Fibroblast of skin of scalp (primary cell): Measurements from ENCODE around the gene METAP1.
"Not testable (repeated sequence)": the region's sequence is repeated elsewhere in the genome, so short reads cannot be mapped to it uniquely, and the experiment has no call there.

Experiments used
- DNase-seq: peaks from one replicate; pipeline ENCODE4 v3.0.0-alpha.2; 2013

METAP1 gene

GRCh38 chr4:98997166-98997565 lies 1.6 kb downstream of the METAP1 start:
- no peak for DNase-seq

- DNase-seq, result no peak
These were observed 3.0 kb downstream of the METAP1 start for GRCh38 chr4:98998551-98998950.

- DNase-seq, result no peak
These were observed 6.8 kb downstream of the METAP1 start for GRCh38 chr4:99002279-99002678.

- DNase-seq, result no peak
These were observed 12.5 kb downstream of the METAP1 start for GRCh38 chr4:99008051-99008450.

- DNase-seq, result no peak
These were observed 16.4 kb downstream of the METAP1 start for GRCh38 chr4:99011910-99012309.

GRCh38 chr4:99013402-99013843 lies 17.9 kb downstream of the METAP1 start:
- peak; percentile 64 for DNase-seq

GRCh38 chr4:99013884-99014523 lies 18.5 kb downstream of the METAP1 start:
- no peak for DNase-seq

GRCh38 chr4:99021386-99021785 lies 25.9 kb downstream of the METAP1 start:
- DNase-seq, result no peak

GRCh38 chr4:99022566-99022965 lies 27.0 kb downstream of the METAP1 start:
- DNase-seq, result no peak

- DNase-seq, result not testable (repeated sequence)
These were observed 28.3 kb downstream of the METAP1 start for GRCh38 chr4:99023800-99024251.

GRCh38 chr4:99024481-99025275 lies 29.2 kb downstream of the METAP1 start:
- DNase-seq, result no peak

- no peak for DNase-seq
These were observed 30.0 kb downstream of the METAP1 start for GRCh38 chr4:99025506-99025905.

- DNase-seq, result no peak
These were observed 31.8 kb downstream of the METAP1 start for GRCh38 chr4:99027304-99027703.

- peak; percentile 42 for DNase-seq
These were observed 32.7 kb downstream of the METAP1 start for GRCh38 chr4:99028187-99028586.

GRCh38 chr4:99029018-99029735 lies 33.7 kb downstream of the METAP1 start:
- no peak for DNase-seq

- DNase-seq, result no peak
These were observed 34.3 kb downstream of the METAP1 start for GRCh38 chr4:99029852-99030251.

- DNase-seq, result peak; percentile 14
These were observed 38.4 kb downstream of the METAP1 start for GRCh38 chr4:99033956-99034355.

GRCh38 chr4:99038213-99038612 lies 42.7 kb downstream of the METAP1 start:
- no peak for DNase-seq

- no peak for DNase-seq
These were observed 47.8 kb downstream of the METAP1 start for GRCh38 chr4:99043346-99043745.

GRCh38 chr4:99047710-99048109 lies 52.2 kb downstream of the METAP1 start:
- no peak for DNase-seq

GRCh38 chr4:99052902-99053301 lies 57.4 kb downstream of the METAP1 start:
- no peak for DNase-seq

- DNase-seq, result no peak
These were observed 59.0 kb downstream of the METAP1 start for GRCh38 chr4:99054428-99054994.

GRCh38 chr4:99058228-99058627 lies 62.7 kb downstream of the METAP1 start:
- DNase-seq, result no peak
